Measurements from ENCODE around the gene CCDC68.

DNA sequence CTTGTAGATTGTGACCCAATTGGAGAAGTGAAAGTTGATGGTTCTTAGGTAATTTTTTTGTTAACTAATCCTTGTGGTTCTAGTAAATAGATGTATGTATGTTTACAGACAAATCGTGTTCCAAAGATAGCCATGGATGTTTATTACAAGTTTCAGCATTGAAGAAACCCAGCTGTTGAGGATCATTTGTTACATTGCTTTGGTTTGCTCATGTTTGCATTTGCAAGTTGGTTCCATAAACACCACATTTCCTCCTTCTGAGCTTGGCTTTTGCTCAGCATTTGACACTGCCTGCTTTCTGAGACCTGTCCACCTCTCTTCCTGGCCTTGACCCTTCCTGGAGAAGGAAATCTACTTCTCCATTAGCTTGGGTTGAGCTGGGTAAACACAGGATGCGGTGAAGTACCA is 1.8 kb upstream of the CCDC68 start:
- no peak for TF ChIP-seq EZH2phosphoT487 (IDR thresholded peaks at IDR 0.05; ENCODE audit: insufficient read depth, low read depth)
- no peak for TF ChIP-seq EZH2 (IDR thresholded peaks at IDR 0.05; ENCODE audit: insufficient read depth, poor library complexity, severe bottlenecking)

Measured in GM23248 (cell line).